IPS DF 6.9 (cell line): ENCODE measurements around the gene UTY.

Experiments
- DNase-seq: peaks from one replicate; pipeline ENCODE4 v3.0.0-alpha.2; 2013; ENCODE audit warnings: low read depth, low spot score
- H3K27ac ChIP-seq: one replicate; pipeline ENCODE4 v1.5.1; 2013; ENCODE audit warnings: low read length, control low read depth
- H3K27me3 ChIP-seq: 2 replicates; pipeline ENCODE4 v1.6.1; 2013; ENCODE audit warnings: mild to moderate bottlenecking, low read length; ENCODE audit not compliant: control insufficient read depth, insufficient read depth
- H3K36me3 ChIP-seq: 2 replicates; pipeline ENCODE4 v1.6.1; 2013; ENCODE audit warnings: low read length; ENCODE audit not compliant: control insufficient read depth, insufficient read depth
- H3K4me1 ChIP-seq: 2 replicates; pipeline ENCODE4 v1.6.1; 2013; ENCODE audit warnings: low read length; ENCODE audit not compliant: control insufficient read depth, insufficient read depth
- H3K4me3 ChIP-seq: 2 replicates; pipeline ENCODE4 v1.5.1; 2013; ENCODE audit warnings: mild to moderate bottlenecking, low read length
- H3K9me3 ChIP-seq: 2 replicates; pipeline ENCODE4 v1.6.1; 2013; ENCODE audit warnings: low read length, inconsistent platforms; ENCODE audit not compliant: control insufficient read depth, insufficient read depth
- WGBS: extraction: QIAGEN DNeasy Blood & Tissue Kit; methylation state at CpG from one replicate; pipeline ENCODE4 v1.1.7; 2013; ENCODE audit warnings: mixed read lengths, missing lambda C conversion rate; ENCODE audit not compliant: insufficient read length, insufficient coverage; 5-methylcytosine and 5-hydroxymethylcytosine counted together

The UTY gene

GRCh38 chrY:13450596-13451130 lies 29.2 kb downstream of the UTY start:
- Histone ChIP-seq H3K36me3 (no peaks in the 10 kb centered on the region), H3K27me3 (no peaks in the 10 kb centered on the region), H3K4me3 (no peak overlapping the region), H3K27ac (no peak overlapping the region), H3K9me3 (no peaks in the 10 kb centered on the region), H3K4me1 (no peaks in the 10 kb centered on the region)
- DNase-seq: no peak
- no CpG with 5 or more reads among the region's 11 CpGs for WGBS

- H3K4me3 ChIP-seq: no peak overlapping the region
- H3K9me3 ChIP-seq: no peaks in the 10 kb centered on the region
- no CpG with 5 or more reads among the region's 1 CpG for whole genome bisulfite sequencing
- H3K36me3 ChIP-seq: no peaks in the 10 kb centered on the region
- H3K27ac ChIP-seq: no peak overlapping the region
- no peaks in the 10 kb centered on the region for H3K27me3 ChIP-seq
- no peaks in the 10 kb centered on the region for H3K4me1 ChIP-seq
- no peak for DNase-seq
Observed at GRCh38 chrY:13445566-13445965, 34.3 kb downstream of the UTY start.

DNA sequence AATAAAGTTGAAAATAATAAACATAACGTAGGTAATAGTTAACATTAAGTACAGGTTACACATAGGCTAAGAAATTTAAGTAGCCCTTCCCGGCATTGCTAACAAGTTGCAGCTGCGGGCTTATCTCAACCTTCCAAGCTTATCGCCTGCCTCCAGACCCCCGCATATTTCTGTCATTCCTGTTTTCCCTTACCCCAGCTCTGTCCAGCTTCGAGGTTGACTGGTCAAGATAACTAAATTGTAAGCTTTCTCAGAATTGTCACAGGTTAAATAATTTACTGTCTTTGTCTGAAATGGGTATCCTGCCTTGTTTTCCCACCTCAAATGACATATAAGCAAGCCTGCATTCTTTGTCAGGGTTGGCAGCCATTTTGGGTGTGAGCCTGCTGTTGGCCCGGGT lies 36.7 kb downstream of the UTY start:
- no peak overlapping the region for H3K27ac ChIP-seq
- no peak for DNase-seq
- H3K9me3 ChIP-seq: no peaks in the 10 kb centered on the region
- no CpG with 5 or more reads among the region's 7 CpGs for WGBS
- H3K4me3 ChIP-seq: no peak overlapping the region
- no peaks in the 10 kb centered on the region for H3K4me1 ChIP-seq
- H3K36me3 ChIP-seq: no peaks in the 10 kb centered on the region
- H3K27me3 ChIP-seq: no peaks in the 10 kb centered on the region

GRCh38 chrY:13440811-13441210 lies 39.0 kb downstream of the UTY start:
- Histone ChIP-seq H3K9me3 (no peaks in the 10 kb centered on the region), H3K27ac (no peak overlapping the region), H3K27me3 (no peaks in the 10 kb centered on the region), H3K36me3 (no peaks in the 10 kb centered on the region), H3K4me1 (peaks cover 3% of the 10 kb centered on the region), H3K4me3 (no peak overlapping the region)
- no CpG with 5 or more reads among the region's 1 CpG for WGBS
- DNase-seq: no peak

- peak; percentile 16 for DNase-seq
- no CpG with 5 or more reads among the region's 25 CpGs for WGBS
- H3K4me1 ChIP-seq: peaks cover 3% of the 10 kb centered on the region
Observed at GRCh38 chrY:13435968-13436937, 43.6 kb downstream of the UTY start.

GRCh38 chrY:13435206-13435967 lies 44.4 kb downstream of the UTY start:
- no peak overlapping the region for H3K4me3 ChIP-seq
- DNase-seq: no peak
- H3K36me3 ChIP-seq: no peaks in the 10 kb centered on the region
- no peak overlapping the region for H3K27ac ChIP-seq
- no peaks in the 10 kb centered on the region for H3K9me3 ChIP-seq
- peaks cover 3% of the 10 kb centered on the region for H3K4me1 ChIP-seq
- no CpG with 5 or more reads among the region's 22 CpGs for WGBS
- no peaks in the 10 kb centered on the region for H3K27me3 ChIP-seq

More at GRCh38 chrY:13435968-13436937, 43.6 kb downstream of the UTY start:
- H3K27ac ChIP-seq: no peak overlapping the region
- H3K27me3 ChIP-seq: no peaks in the 10 kb centered on the region
- no peaks in the 10 kb centered on the region for H3K36me3 ChIP-seq
- H3K4me3 ChIP-seq: no peak overlapping the region
- no peaks in the 10 kb centered on the region for H3K9me3 ChIP-seq

- H3K9me3 ChIP-seq: no peaks in the 10 kb centered on the region
- H3K4me3 ChIP-seq: no peak overlapping the region
- no peaks in the 10 kb centered on the region for H3K36me3 ChIP-seq
- no peak overlapping the region for H3K27ac ChIP-seq
- peaks cover 3% of the 10 kb centered on the region for H3K4me1 ChIP-seq
- no peaks in the 10 kb centered on the region for H3K27me3 ChIP-seq
- WGBS: no CpG with 5 or more reads among the region's 3 CpGs
- no peak for DNase-seq
Observed at GRCh38 chrY:13432293-13433025, 47.4 kb downstream of the UTY start.

GRCh38 chrY:13429551-13429950 lies 50.3 kb downstream of the UTY start:
- H3K4me1 ChIP-seq: no peaks in the 10 kb centered on the region
- no peaks in the 10 kb centered on the region for H3K36me3 ChIP-seq
- no peak overlapping the region for H3K4me3 ChIP-seq
- WGBS: no CpG with 5 or more reads among the region's 3 CpGs
- no peak for DNase-seq
- no peaks in the 10 kb centered on the region for H3K27me3 ChIP-seq
- no peaks in the 10 kb centered on the region for H3K9me3 ChIP-seq
- H3K27ac ChIP-seq: no peak overlapping the region

GRCh38 chrY:13423281-13423732 lies 56.5 kb downstream of the UTY start:
- H3K9me3 ChIP-seq: no peaks in the 10 kb centered on the region
- H3K36me3 ChIP-seq: no peaks in the 10 kb centered on the region
- no peaks in the 10 kb centered on the region for H3K27me3 ChIP-seq
- WGBS: no CpG with 5 or more reads among the region's 5 CpGs
- DNase-seq: no peak
- H3K4me3 ChIP-seq: no peak overlapping the region
- no peaks in the 10 kb centered on the region for H3K4me1 ChIP-seq
- no peak overlapping the region for H3K27ac ChIP-seq
